ENCODE data around the gene OCLN.
"Not testable (repeated sequence)": the region's sequence is repeated elsewhere in the genome, so short reads cannot be mapped to it uniquely, and the experiment has no call there.

OCLN gene

DNA sequence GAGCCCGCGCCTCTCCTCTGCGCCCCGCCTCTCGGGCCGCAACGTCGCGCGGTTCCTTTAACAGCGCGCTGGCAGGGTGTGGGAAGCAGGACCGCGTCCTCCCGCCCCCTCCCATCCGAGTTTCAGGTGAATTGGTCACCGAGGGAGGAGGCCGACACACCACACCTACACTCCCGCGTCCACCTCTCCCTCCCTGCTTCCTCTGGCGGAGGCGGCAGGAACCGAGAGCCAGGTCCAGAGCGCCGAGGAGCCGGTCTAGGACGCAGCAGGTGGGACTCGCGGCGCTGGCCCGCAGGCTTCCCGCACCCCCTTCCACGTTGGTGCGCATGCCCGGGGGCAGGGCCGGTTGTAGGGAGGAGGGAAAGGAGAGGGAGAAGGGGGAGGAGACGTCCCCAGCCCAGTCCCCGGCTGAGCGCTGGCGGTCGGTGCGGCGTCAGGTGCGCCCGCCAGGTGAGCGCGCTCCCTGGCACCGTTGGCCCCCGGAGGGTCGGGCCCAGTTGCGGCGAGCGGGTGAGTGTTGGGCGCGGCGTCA is at the start of gene OCLN:
Gene OCLN (plus strand): TSS at position 400 of the 532 bp plus-strand sequence. CDS start 11,455 bp downstream, outside the sequence.
- FAIRE-seq = no peak
- peak; percentile 80 for DNase-seq (ENCODE audit: insufficient read length, low spot score)

- DNase-seq (ENCODE audit: insufficient read length, low spot score) = no peak
- no peak for FAIRE-seq
Observed at GRCh38 chr5:69444127-69444754, 48.3 kb upstream of the OCLN start.

DNA sequence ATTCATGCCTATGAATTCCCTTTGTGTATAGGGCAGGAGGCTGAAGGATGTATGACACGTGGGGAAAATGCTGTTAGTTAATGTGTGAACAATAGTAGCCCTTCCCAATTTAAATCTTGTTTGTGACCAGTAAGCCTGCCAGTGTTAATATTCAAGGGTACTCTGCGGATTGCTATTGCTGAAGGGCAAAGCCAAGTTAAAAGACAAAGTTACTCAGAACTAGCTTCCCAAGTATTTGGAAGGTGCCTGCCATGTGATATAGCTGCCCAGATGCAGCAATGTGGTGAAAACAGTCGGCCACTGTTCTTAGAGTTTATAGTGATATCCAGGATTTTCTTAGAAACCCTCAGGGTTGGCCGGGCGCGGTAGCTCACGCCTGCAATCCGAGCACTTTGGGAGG is 43.1 kb upstream of the OCLN start:
- no peak for FAIRE-seq
- DNase-seq (ENCODE audit: insufficient read length, low spot score) = no peak

GRCh38 chr5:69450116-69450515 is 42.5 kb upstream of the OCLN start:
- no peak for FAIRE-seq
- DNase-seq (ENCODE audit: insufficient read length, low spot score) = peak; percentile 49

- DNase-seq (ENCODE audit: insufficient read length, low spot score); FAIRE-seq: not testable (repeated sequence)
Observed at GRCh38 chr5:69450527-69450926, 42.1 kb upstream of the OCLN start.

DNA sequence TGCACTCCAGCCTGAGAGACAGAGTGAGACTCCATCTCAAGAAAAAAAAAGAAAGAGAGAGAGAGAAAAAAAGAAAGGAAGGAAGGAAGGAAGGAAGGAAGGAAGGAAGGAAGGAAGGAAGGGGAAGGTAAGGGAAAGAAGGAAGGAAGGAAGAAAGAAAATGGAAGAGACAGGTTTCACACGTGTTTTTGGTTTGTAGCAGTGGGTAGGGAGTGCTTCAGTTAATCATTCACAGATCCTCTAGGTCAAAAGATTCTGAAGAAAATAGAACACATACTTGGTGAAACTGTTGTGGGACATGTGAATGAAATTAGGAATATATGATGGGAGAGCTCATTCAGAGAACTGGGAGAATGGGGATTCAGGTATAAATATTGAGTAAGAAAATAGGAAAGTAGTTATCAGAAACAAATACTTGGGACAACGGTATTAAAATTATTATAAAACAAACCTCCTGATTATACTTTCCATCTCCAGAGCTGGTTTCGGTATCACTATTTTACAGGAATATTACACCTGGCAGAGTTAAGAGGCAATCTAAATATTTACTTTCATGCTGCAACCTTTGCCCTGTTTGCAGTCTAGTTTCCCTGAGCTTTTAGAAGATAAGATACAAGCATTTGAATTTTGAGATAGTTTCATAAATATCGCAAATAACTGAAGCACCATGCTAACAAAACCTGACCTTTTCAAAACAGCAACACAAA is 40.5 kb upstream of the OCLN start:
- no peak for DNase-seq (ENCODE audit: insufficient read length, low spot score)
- no peak for FAIRE-seq

GRCh38 chr5:69453487-69453886 is 39.1 kb upstream of the OCLN start:
- not testable (repeated sequence) for FAIRE-seq; DNase-seq (ENCODE audit: insufficient read length, low spot score)

GRCh38 chr5:69454460-69455249 is 37.9 kb upstream of the OCLN start:
- no peak for DNase-seq (ENCODE audit: insufficient read length, low spot score)
- FAIRE-seq = no peak

DNA sequence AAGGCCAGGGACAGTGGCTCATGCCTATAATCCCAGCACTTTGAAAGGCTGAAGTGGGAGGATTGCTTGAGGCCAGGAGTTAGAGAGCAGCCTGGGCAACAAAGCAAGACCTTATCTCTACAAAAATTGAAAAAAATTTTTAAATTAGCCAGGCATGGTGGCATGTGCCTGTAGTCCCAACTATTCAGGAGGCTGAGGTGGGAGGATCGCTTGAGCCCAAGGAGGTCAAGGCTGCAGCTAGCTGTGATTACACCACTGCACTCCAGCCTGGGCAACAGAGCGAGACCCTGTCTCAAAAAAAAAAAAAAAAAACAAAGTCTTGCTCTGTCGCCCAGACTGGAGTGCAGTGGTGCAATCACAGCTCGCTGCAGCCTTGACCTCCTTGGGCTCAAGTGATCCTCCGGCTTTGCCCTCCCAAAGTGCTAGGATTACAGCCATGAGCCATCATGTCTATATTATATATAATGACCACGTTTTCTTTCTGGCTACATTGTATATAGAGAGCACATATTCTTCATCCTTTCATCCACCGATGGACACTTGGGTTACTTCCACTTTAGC is 37.1 kb upstream of the OCLN start:
- not testable (repeated sequence) for FAIRE-seq; DNase-seq (ENCODE audit: insufficient read length, low spot score)

- FAIRE-seq = no peak
- DNase-seq (ENCODE audit: insufficient read length, low spot score) = no peak
Observed at GRCh38 chr5:69462170-69462569, 30.4 kb upstream of the OCLN start.

DNA sequence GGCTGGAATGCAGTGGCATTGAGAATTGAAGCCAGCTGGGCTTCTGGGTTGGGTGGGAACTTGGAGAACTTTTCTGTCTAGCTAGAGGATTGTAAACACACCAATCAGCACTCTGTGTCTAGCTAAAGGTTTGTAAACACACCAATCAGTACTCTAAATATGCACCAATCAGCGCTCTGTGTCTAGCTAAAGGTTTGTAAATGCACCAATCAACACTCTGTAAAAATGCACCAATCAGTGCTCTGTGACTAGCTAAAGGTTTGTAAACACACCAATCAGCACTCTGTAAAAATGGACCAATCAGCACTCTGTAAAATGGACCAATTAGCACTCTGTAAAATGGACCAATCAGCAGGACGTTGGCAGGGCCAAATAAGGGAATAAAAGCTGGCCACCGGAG is 26.2 kb upstream of the OCLN start:
- FAIRE-seq; DNase-seq (ENCODE audit: insufficient read length, low spot score): not testable (repeated sequence)

- no peak for DNase-seq (ENCODE audit: insufficient read length, low spot score)
Observed at GRCh38 chr5:69467442-69468225, 25.0 kb upstream of the OCLN start.

DNA sequence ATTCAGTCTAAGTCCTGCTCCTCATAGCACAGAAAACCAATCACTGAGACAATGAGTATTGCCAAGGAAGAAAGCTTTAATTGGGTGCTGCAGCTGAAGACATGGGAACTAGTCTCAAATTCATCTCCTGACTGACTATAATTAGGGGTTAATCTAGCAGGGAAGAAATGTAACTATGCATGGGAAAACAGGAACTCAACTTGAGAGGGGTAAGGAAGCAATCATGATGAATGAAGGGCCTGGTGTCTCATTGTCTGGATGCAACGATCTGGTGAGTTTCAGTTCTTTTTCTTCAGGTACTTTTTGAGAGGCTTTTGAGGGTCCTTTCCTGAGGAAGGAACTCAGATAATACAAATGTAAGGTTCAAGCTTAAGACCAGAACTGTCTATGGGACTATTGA is 24.0 kb upstream of the OCLN start:
- FAIRE-seq = no peak
- no peak for DNase-seq (ENCODE audit: insufficient read length, low spot score)

More at GRCh38 chr5:69467442-69468225, 25.0 kb upstream of the OCLN start:
- no peak for FAIRE-seq

- DNase-seq (ENCODE audit: insufficient read length, low spot score) = not testable (repeated sequence)
Observed at GRCh38 chr5:69471516-69471915, 21.1 kb upstream of the OCLN start.

DNA sequence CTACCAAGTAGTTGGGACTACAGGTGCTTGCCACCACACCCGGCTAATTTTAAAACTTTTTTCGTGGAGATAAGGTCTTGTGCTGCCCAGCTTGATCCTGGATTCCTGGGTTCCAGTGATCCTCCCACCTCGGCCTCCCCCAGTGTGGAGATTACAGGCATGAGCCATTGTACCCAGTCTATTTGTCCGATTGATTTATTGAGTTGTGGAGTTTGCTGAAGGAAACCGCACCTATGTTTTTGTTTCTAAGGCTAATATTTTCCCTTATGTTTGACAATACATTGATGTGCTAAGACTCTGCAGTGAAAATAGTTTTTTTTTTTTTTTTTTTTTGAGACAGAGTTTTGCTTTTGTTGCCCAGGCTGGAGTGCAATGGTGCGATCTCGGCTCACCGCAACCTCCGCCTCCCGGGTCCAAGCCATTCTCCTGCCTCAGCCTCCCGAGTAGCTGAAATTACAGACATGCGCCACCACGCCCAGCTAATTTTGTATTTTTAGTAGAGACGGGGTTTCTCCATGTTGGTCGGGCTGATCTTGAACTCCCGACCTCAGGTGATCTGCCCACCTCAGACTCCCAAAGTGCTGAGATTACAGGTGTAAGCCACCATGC is 20.0 kb upstream of the OCLN start:
- not testable (repeated sequence) for FAIRE-seq

More at GRCh38 chr5:69471516-69471915, 21.1 kb upstream of the OCLN start:
- FAIRE-seq = not testable (repeated sequence)

GRCh38 chr5:69477170-69477569 is 15.4 kb upstream of the OCLN start:
- DNase-seq (ENCODE audit: insufficient read length, low spot score) = no peak
- FAIRE-seq = no peak

More for the DNA sequence above, 20.0 kb upstream of the OCLN start:
- not testable (repeated sequence) for DNase-seq (ENCODE audit: insufficient read length, low spot score)

GRCh38 chr5:69478296-69478695 is 14.3 kb upstream of the OCLN start:
- FAIRE-seq; DNase-seq (ENCODE audit: insufficient read length, low spot score): not testable (repeated sequence)

DNA sequence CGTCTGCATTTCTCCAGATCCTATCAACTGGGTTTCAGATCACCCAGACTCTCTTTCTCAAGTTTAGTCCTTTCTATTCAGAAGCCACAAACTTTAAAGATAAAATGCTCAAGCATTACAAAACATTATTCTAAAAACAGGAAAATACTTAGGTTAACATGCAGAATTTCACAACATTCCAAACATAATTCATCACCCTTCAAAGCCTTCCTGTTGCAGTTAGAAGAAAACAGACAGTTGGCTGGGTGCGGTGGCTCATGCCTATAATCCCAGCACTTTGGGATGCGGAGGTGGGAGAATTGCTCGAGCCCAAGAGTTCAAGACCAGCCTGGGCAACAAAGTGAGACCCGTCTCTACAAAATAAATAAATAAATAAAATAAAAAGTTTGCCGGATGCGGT is 7.7 kb upstream of the OCLN start:
- FAIRE-seq (no peak), DNase-seq (ENCODE audit: insufficient read length, low spot score) (no peak)

DNA sequence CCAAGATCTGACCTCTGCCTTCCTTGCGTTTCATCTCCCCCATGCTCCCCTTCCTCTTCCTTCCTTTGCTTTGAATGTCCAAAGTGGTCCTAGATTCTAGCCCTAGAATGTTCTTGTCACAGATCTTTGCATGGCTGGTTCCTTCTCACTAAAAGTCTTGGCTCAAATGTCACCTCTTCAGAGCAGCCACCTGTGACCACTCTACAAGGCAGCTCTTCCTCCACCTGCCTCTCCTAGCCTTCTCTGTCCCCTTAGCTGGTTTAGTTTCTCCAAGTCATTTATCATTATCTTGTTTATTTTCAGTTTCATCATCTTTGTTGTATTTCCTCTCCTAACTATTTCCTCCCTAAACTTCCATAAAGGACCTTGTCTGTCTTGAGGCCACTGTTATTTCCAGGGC is 7.1 kb upstream of the OCLN start:
- FAIRE-seq (no peak), DNase-seq (ENCODE audit: insufficient read length, low spot score) (no peak)

Data from HTR-8/SVneo (cell line).